Stimulated activated memory B cell treated with anti-CD40 and anti-IgM and Interleukin-4, amounts not matched to agents 10 μg/mL and 1 μg/mL and 100 μg/mL, for 72 hours (primary cell): ENCODE measurements around the gene ARTN.
A peak's percentile ranks its signal among the peaks of the same experiment; 100 is the strongest.

ENCODE experiments used
- ATAC-seq: fragments of 150-1000 bp; cut with Tn5 transposase; 2 replicates; pipeline ENCODE4 v1.10.0; 2021
- H3K27ac Mint-ChIP-seq: one replicate; pipeline ENCODE4 v1.8.0; 2022; ENCODE audit warnings: mild to moderate bottlenecking, mixed read lengths
- H3K27me3 Mint-ChIP-seq: one replicate; pipeline ENCODE4 v1.8.0; 2022; ENCODE audit warnings: mixed read lengths
- H3K36me3 Mint-ChIP-seq: one replicate; pipeline ENCODE4 v1.8.0; 2022; ENCODE audit warnings: mixed read lengths
- H3K4me1 Mint-ChIP-seq: one replicate; pipeline ENCODE4 v1.8.0; 2022; ENCODE audit warnings: mixed read lengths
- H3K4me3 Mint-ChIP-seq: one replicate; pipeline ENCODE4 v1.8.0; 2022; ENCODE audit warnings: mild to moderate bottlenecking, moderate library complexity, mixed read lengths
- H3K9me3 Mint-ChIP-seq: one replicate; pipeline ENCODE4 v1.8.0; 2022; ENCODE audit warnings: mixed read lengths

Gene ARTN

GRCh38 chr1:43933386-43934100 lies at the start of gene ARTN:
Gene ARTN, plus strand, starts transcription at chr1:43933801. Its CDS starts 1,856 bp downstream, at chr1:43935657.
- ATAC-seq: no peak
- Mint-ChIP-seq H3K27ac (no peak within 1 kb of the TSS), H3K36me3 (peaks cover 16% of the 10 kb centered on the region), H3K27me3 (peaks cover 38% of the 10 kb centered on the region), H3K4me3 (peak within 1 kb of the TSS; percentile 46), H3K4me1 (peaks cover 23% of the 10 kb centered on the region), H3K9me3 (no peaks in the 10 kb centered on the region)

- Mint-ChIP-seq H3K27me3 (no peaks in the 10 kb centered on the region), H3K4me3 (no peak overlapping the region), H3K36me3 (peaks cover 6% of the 10 kb centered on the region), H3K9me3 (no peaks in the 10 kb centered on the region), H3K4me1 (no peaks in the 10 kb centered on the region), H3K27ac (no peak overlapping the region)
- no peak for ATAC-seq
Observed at GRCh38 chr1:43885279-43885801, 48.3 kb upstream of the ARTN start.

GRCh38 chr1:43887748-43888147 lies 45.9 kb upstream of the ARTN start:
- no peak overlapping the region for H3K4me3 Mint-ChIP-seq
- no peaks in the 10 kb centered on the region for H3K4me1 Mint-ChIP-seq
- H3K36me3 Mint-ChIP-seq: no peaks in the 10 kb centered on the region
- H3K27ac Mint-ChIP-seq: no peak overlapping the region
- ATAC-seq: no peak
- no peaks in the 10 kb centered on the region for H3K27me3 Mint-ChIP-seq
- H3K9me3 Mint-ChIP-seq: no peaks in the 10 kb centered on the region

GRCh38 chr1:43890815-43891214 lies 42.8 kb upstream of the ARTN start:
- H3K9me3 Mint-ChIP-seq: no peaks in the 10 kb centered on the region
- H3K27me3 Mint-ChIP-seq: no peaks in the 10 kb centered on the region
- no peak overlapping the region for H3K27ac Mint-ChIP-seq
- H3K4me1 Mint-ChIP-seq: no peaks in the 10 kb centered on the region
- no peak overlapping the region for H3K4me3 Mint-ChIP-seq
- peaks cover 17% of the 10 kb centered on the region for H3K36me3 Mint-ChIP-seq
- no peak for ATAC-seq

- Mint-ChIP-seq H3K4me1 (no peaks in the 10 kb centered on the region), H3K36me3 (peaks cover 33% of the 10 kb centered on the region), H3K27me3 (no peaks in the 10 kb centered on the region), H3K4me3 (no peak overlapping the region), H3K9me3 (no peaks in the 10 kb centered on the region), H3K27ac (no peak overlapping the region)
- ATAC-seq: no peak
Observed at GRCh38 chr1:43893006-43893405, 40.6 kb upstream of the ARTN start.

GRCh38 chr1:43898981-43899380 lies 34.6 kb upstream of the ARTN start:
- ATAC-seq: no peak
- peaks cover 47% of the 10 kb centered on the region for H3K36me3 Mint-ChIP-seq
- H3K4me1 Mint-ChIP-seq: no peaks in the 10 kb centered on the region
- H3K27ac Mint-ChIP-seq: no peak overlapping the region
- no peak overlapping the region for H3K4me3 Mint-ChIP-seq
- H3K9me3 Mint-ChIP-seq: no peaks in the 10 kb centered on the region
- H3K27me3 Mint-ChIP-seq: no peaks in the 10 kb centered on the region

GRCh38 chr1:43900386-43900785 lies 33.2 kb upstream of the ARTN start:
- H3K4me3 Mint-ChIP-seq: no peak overlapping the region
- H3K27ac Mint-ChIP-seq: no peak overlapping the region
- no peaks in the 10 kb centered on the region for H3K27me3 Mint-ChIP-seq
- no peaks in the 10 kb centered on the region for H3K9me3 Mint-ChIP-seq
- peaks cover 41% of the 10 kb centered on the region for H3K36me3 Mint-ChIP-seq
- no peaks in the 10 kb centered on the region for H3K4me1 Mint-ChIP-seq
- ATAC-seq: no peak

- peaks cover under 1% of the 10 kb centered on the region for H3K9me3 Mint-ChIP-seq
- no peak for ATAC-seq
- H3K36me3 Mint-ChIP-seq: peaks cover 39% of the 10 kb centered on the region
- H3K27me3 Mint-ChIP-seq: no peaks in the 10 kb centered on the region
- H3K27ac Mint-ChIP-seq: no peak overlapping the region
- no peaks in the 10 kb centered on the region for H3K4me1 Mint-ChIP-seq
- no peak overlapping the region for H3K4me3 Mint-ChIP-seq
Observed at GRCh38 chr1:43901196-43901961, 32.2 kb upstream of the ARTN start.

- H3K27ac Mint-ChIP-seq: no peak overlapping the region
Observed at GRCh38 chr1:43902058-43902831, 31.4 kb upstream of the ARTN start.

GRCh38 chr1:43904660-43905551 lies 28.7 kb upstream of the ARTN start:
- H3K9me3 Mint-ChIP-seq: peaks cover 3% of the 10 kb centered on the region
- no peak overlapping the region for H3K27ac Mint-ChIP-seq
- H3K27me3 Mint-ChIP-seq: no peaks in the 10 kb centered on the region
- no peak for ATAC-seq
- no peaks in the 10 kb centered on the region for H3K4me1 Mint-ChIP-seq
- peaks cover 43% of the 10 kb centered on the region for H3K36me3 Mint-ChIP-seq
- H3K4me3 Mint-ChIP-seq: no peak overlapping the region

More at GRCh38 chr1:43902058-43902831, 31.4 kb upstream of the ARTN start:
- H3K4me1 Mint-ChIP-seq: no peaks in the 10 kb centered on the region
- H3K9me3 Mint-ChIP-seq: peaks cover 3% of the 10 kb centered on the region
- ATAC-seq: no peak
- H3K4me3 Mint-ChIP-seq: no peak overlapping the region
- H3K36me3 Mint-ChIP-seq: peaks cover 42% of the 10 kb centered on the region
- H3K27me3 Mint-ChIP-seq: no peaks in the 10 kb centered on the region

GRCh38 chr1:43908226-43908625 lies 25.4 kb upstream of the ARTN start:
- Mint-ChIP-seq H3K27me3 (no peaks in the 10 kb centered on the region), H3K27ac (no peak overlapping the region)

GRCh38 chr1:43908858-43909257 lies 24.7 kb upstream of the ARTN start:
- peaks cover 3% of the 10 kb centered on the region for H3K9me3 Mint-ChIP-seq
- no peaks in the 10 kb centered on the region for H3K4me1 Mint-ChIP-seq
- peaks cover 39% of the 10 kb centered on the region for H3K36me3 Mint-ChIP-seq
- H3K27me3 Mint-ChIP-seq: no peaks in the 10 kb centered on the region
- no peak for ATAC-seq
- H3K4me3 Mint-ChIP-seq: no peak overlapping the region
- H3K27ac Mint-ChIP-seq: no peak overlapping the region

More at GRCh38 chr1:43908226-43908625, 25.4 kb upstream of the ARTN start:
- no peak for ATAC-seq
- Mint-ChIP-seq H3K4me1 (no peaks in the 10 kb centered on the region), H3K4me3 (no peak overlapping the region), H3K36me3 (peaks cover 39% of the 10 kb centered on the region), H3K9me3 (peaks cover 3% of the 10 kb centered on the region)

- no peaks in the 10 kb centered on the region for H3K27me3 Mint-ChIP-seq
- ATAC-seq: no peak
- H3K4me1 Mint-ChIP-seq: no peaks in the 10 kb centered on the region
- H3K36me3 Mint-ChIP-seq: peaks cover 33% of the 10 kb centered on the region
- H3K4me3 Mint-ChIP-seq: no peak overlapping the region
- H3K27ac Mint-ChIP-seq: no peak overlapping the region
- peaks cover 3% of the 10 kb centered on the region for H3K9me3 Mint-ChIP-seq
Observed at GRCh38 chr1:43910343-43910742, 23.3 kb upstream of the ARTN start.

- peaks cover 20% of the 10 kb centered on the region for H3K36me3 Mint-ChIP-seq
- H3K4me3 Mint-ChIP-seq: no peak overlapping the region
- H3K9me3 Mint-ChIP-seq: no peaks in the 10 kb centered on the region
- H3K4me1 Mint-ChIP-seq: no peaks in the 10 kb centered on the region
- H3K27ac Mint-ChIP-seq: no peak overlapping the region
- no peak for ATAC-seq
- H3K27me3 Mint-ChIP-seq: no peaks in the 10 kb centered on the region
Observed at GRCh38 chr1:43912607-43913006, 21.0 kb upstream of the ARTN start.
